AG04450 (cell line): ENCODE data around the gene DCBLD2. TPM values are rescaled to one million over a fixed set of nuclear protein-coding genes. Genes with fewer than 3 reads are reported as not detected.
"Not testable (repeated sequence)": the region's sequence is repeated elsewhere in the genome, so short reads cannot be mapped to it uniquely, and the experiment has no call there.

Experiments used
- CTCF ChIA-PET: fragments of 300-600, 350-600 bp; formaldehyde crosslinking; extraction: SDS; loops from one replicate; lab custom pipeline; 2022; ENCODE audit warnings: antibody characterized with exemption, inconsistent platforms; lab: Charles Lee
- POLR2A ChIA-PET: fragments of 350-600 bp; formaldehyde crosslinking; extraction: SDS; loops from one replicate; lab custom pipeline; 2021; ENCODE audit warnings: antibody characterized with exemption, inconsistent platforms; lab: Yijun Ruan, JAX
- DNase-seq: peaks from one replicate; pipeline ENCODE4 v3.0.0-alpha.2; 2011; ENCODE audit warnings: low read depth, low spot score
- H3K27ac ChIP-seq: one replicate; pipeline ENCODE4 v1.5.1; 2012; ENCODE audit warnings: low read depth, low read length, control low read depth
- H3K27me3 ChIP-seq: one replicate; pipeline ENCODE4 v1.6.0; 2012; ENCODE audit warnings: low read length; ENCODE audit not compliant: control insufficient read depth, insufficient read depth
- H3K4me3 ChIP-seq: 2 replicates; pipeline ENCODE4 v1.5.1; 2011; ENCODE audit warnings: mild to moderate bottlenecking, low read depth, low read length, control low read depth
- H3K9me3 ChIP-seq: 2 replicates; pipeline ENCODE4 v1.5.1; 2012; ENCODE audit warnings: low read length; ENCODE audit not compliant: control insufficient read depth, insufficient read depth
- CTCF ChIP-seq: IDR thresholded peaks from 2 replicates; pipeline ENCODE4 v1.5.1; 2011; ENCODE audit warnings: low read depth, low read length, control low read depth, inconsistent platforms
- polyA plus RNA-seq: library from polyadenylated mRNA; depleted of rRNA; stranded (reverse); fragments of >200 nt; gene quantifications from 2 replicates; pipeline ENCODE4 v1.2.3, GENCODE V29; 2011

The DCBLD2 gene
- polyA plus RNA-seq, 1 experiment: 202 TPM

GRCh38 chr3:98846101-98846500, 55.4 kb downstream of the DCBLD2 start:
- ChIA-PET POLR2A (no interaction called here), CTCF (interaction anchor here (1.5 kb wide), 1 partner anchor 148 kb away, joined by 4 read pairs; no protein-coding TSS in a partner anchor)
- DNase-seq: no peak

GRCh38 chr3:98843266-98843959, 58.1 kb downstream of the DCBLD2 start:
- ChIA-PET POLR2A (interaction anchor here (0.6 kb wide), 1 partner anchor 764 kb away, joined by 5 read pairs; no protein-coding TSS in a partner anchor), CTCF (interaction anchor here (1.4 kb wide), 1 partner anchor 151 kb away, joined by 6 read pairs; no protein-coding TSS in a partner anchor)
- Histone ChIP-seq H3K27me3 (no peaks in the 10 kb centered on the region), H3K27ac (no peak overlapping the region), H3K9me3 (peaks cover 2% of the 10 kb centered on the region; the same call in 1 of the 2 replicates), H3K4me3 (no peak overlapping the region)
- TF ChIP-seq CTCF: no peak
- DNase-seq: no peak

More at GRCh38 chr3:98846101-98846500, 55.4 kb downstream of the DCBLD2 start:
- TF ChIP-seq CTCF: no peak
- Histone ChIP-seq H3K4me3 (no peak overlapping the region), H3K9me3 (no peaks in the 10 kb centered on the region), H3K27me3 (no peaks in the 10 kb centered on the region), H3K27ac (no peak overlapping the region)

- no peak overlapping the region for H3K27ac ChIP-seq
- ChIA-PET CTCF (no interaction called here), POLR2A (no interaction called here)
- TF ChIP-seq CTCF: no peak
- DNase-seq: no peak
- H3K9me3 ChIP-seq: peaks cover 2% of the 10 kb centered on the region; the same call in 1 of the 2 replicates
- no peak overlapping the region for H3K4me3 ChIP-seq
- H3K27me3 ChIP-seq: no peaks in the 10 kb centered on the region
These were observed 61.6 kb downstream of the DCBLD2 start for GRCh38 chr3:98839846-98840245.

GRCh38 chr3:98831060-98831459, 70.4 kb downstream of the DCBLD2 start:
- CTCF ChIA-PET: interaction anchor here (0.8 kb wide), 1 partner anchor 163 kb away, joined by 5 read pairs; no protein-coding TSS in a partner anchor
- DNase-seq, H3K27me3 ChIP-seq, H3K27ac ChIP-seq, H3K4me3 ChIP-seq, H3K9me3 ChIP-seq: not testable (repeated sequence)
- POLR2A ChIA-PET: interaction anchor here (0.7 kb wide), 1 partner anchor 131 kb away, joined by 4 read pairs; no protein-coding TSS in a partner anchor

GRCh38 chr3:98829246-98829832, 72.2 kb downstream of the DCBLD2 start:
- no peak for TF ChIP-seq CTCF
- ChIA-PET POLR2A (no interaction called here), CTCF (interaction anchor here (0.8 to 1.2 kb wide), 3 partner anchors 12 to 167 kb away, joined by 3 to 5 read pairs (median 3); no protein-coding TSS in a partner anchor)
- no peak for DNase-seq
- no peaks in the 10 kb centered on the region for H3K27me3 ChIP-seq
- H3K9me3 ChIP-seq: no peaks in the 10 kb centered on the region
- H3K27ac ChIP-seq: no peak overlapping the region
- no peak overlapping the region for H3K4me3 ChIP-seq
